ENCODE results near the gene ARSI. TPM values are rescaled to one million over a fixed set of nuclear protein-coding genes. Genes with fewer than 3 reads are reported as not detected.
A peak's percentile ranks its signal among the peaks of the same experiment; 100 is the strongest.

Gene ARSI
- total RNA-seq, 1 experiment from 2014 or later, result 6.3 TPM

GRCh38 chr5:150321784-150322183 lies 19.1 kb upstream of the ARSI start:
- no peaks in the 10 kb centered on the region for H3F3A ChIP-seq (ENCODE audit: low read length, unreplicated experiment)
- H3K27ac ChIP-seq (ENCODE audit: low read length), result peak overlapping the region; percentile 42
- H3K4me2 ChIP-seq (ENCODE audit: low read length), result peak overlapping the region; percentile 2
- H3K9me2 ChIP-seq (replicated peaks; ENCODE audit: low read length), result no peaks in the 10 kb centered on the region
- POLR2A ChIA-PET (ENCODE audit: unreplicated experiment), result no interaction called here
- H2AFZ ChIP-seq (ENCODE audit: low read length), result no peak overlapping the region
- no peaks in the 10 kb centered on the region for H3K79me2 ChIP-seq (ENCODE audit: low read length)
- CTCF ChIA-PET, result no interaction called here
- intact Hi-C loops (cut with micrococcal nuclease), result loop anchor here (1.0 kb wide), 1 partner anchor 57 kb away; no protein-coding TSS in a partner anchor
- no TSS peak for BruUV-seq (replicated peaks)
- peaks cover 60% of the 10 kb centered on the region for H3K4me1 ChIP-seq (ENCODE audit: insufficient read depth, low read length)
- ATAC-seq, result no peak; the same call in 1 of the 2 replicates
- no peak overlapping the region for H3K9ac ChIP-seq (ENCODE audit: low read length)
- DNase-seq, result no peak
- H3K4me3 ChIP-seq (ENCODE audit: low read length), result no peak overlapping the region
- no peak for TF ChIP-seq EZH2phosphoT487 (IDR thresholded peaks at IDR 0.05; ENCODE audit: borderline replicate concordance, low read length)
- TF ChIP-seq, protein P1, sequence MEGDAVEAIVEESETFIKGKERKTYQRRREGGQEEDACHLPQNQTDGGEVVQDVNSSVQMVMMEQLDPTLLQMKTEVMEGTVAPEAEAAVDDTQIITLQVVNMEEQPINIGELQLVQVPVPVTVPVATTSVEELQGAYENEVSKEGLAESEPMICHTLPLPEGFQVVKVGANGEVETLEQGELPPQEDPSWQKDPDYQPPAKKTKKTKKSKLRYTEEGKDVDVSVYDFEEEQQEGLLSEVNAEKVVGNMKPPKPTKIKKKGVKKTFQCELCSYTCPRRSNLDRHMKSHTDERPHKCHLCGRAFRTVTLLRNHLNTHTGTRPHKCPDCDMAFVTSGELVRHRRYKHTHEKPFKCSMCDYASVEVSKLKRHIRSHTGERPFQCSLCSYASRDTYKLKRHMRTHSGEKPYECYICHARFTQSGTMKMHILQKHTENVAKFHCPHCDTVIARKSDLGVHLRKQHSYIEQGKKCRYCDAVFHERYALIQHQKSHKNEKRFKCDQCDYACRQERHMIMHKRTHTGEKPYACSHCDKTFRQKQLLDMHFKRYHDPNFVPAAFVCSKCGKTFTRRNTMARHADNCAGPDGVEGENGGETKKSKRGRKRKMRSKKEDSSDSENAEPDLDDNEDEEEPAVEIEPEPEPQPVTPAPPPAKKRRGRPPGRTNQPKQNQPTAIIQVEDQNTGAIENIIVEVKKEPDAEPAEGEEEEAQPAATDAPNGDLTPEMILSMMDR (conservative IDR thresholded peaks at IDR 0.05; ENCODE audit: low read depth, low read length), result no peak
- no peak for TF ChIP-seq EZH2 (IDR thresholded peaks at IDR 0.05; ENCODE audit: low read length, unreplicated experiment)
- H3K27me3 ChIP-seq (ENCODE audit: low read length), result no peaks in the 10 kb centered on the region
- no peaks in the 10 kb centered on the region for H3K9me3 ChIP-seq (ENCODE audit: low read length)
- H3K36me3 ChIP-seq (ENCODE audit: low read depth, low read length), result no peaks in the 10 kb centered on the region
- H4K20me1 ChIP-seq (ENCODE audit: low read length), result no peaks in the 10 kb centered on the region

GRCh38 chr5:150321211-150321610 lies 18.5 kb upstream of the ARSI start:
- POLR2A ChIA-PET (ENCODE audit: unreplicated experiment), result no interaction called here
- CTCF ChIA-PET, result no interaction called here

DNA sequence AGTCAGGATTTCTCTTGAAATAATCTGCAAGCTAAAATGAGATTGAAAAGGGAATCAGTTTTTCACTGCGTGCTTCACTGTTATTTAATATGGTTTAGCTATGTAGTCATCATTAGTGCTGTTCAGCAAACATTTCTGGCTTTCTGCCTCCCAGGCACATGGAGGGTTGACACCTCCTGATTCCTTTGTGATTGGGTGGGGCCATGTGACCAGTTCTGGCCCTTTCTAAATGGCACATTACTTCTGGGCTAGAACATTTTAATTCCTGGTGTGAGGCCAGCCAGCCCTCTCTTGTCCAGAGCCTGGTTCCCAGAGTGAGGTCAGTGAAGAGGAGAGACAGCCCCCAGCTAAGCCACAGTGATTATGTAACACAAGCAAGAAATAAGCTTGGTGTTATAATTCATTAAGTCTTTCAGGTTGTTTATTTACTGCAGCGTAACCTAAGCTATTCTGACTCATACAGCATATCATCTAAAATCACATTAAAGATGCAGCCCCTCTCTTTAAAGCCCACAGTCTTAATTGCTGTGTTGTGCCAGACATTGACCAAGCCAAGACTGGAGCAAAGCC lies 17.4 kb upstream of the ARSI start:
- TF ChIP-seq, protein P1 (conservative IDR thresholded peaks at IDR 0.05; ENCODE audit: low read depth, low read length), result no peak
- Histone ChIP-seq H3K4me3 (ENCODE audit: low read length) (no peak overlapping the region), H3K9ac (ENCODE audit: low read length) (no peak overlapping the region), H3K9me2 (replicated peaks; ENCODE audit: low read length) (no peaks in the 10 kb centered on the region), H4K20me1 (ENCODE audit: low read length) (no peaks in the 10 kb centered on the region), H3K79me2 (ENCODE audit: low read length) (no peaks in the 10 kb centered on the region), H2AFZ (ENCODE audit: low read length) (no peak overlapping the region), H3K4me2 (ENCODE audit: low read length) (peak overlapping the region; percentile 13), H3K36me3 (ENCODE audit: low read depth, low read length) (no peaks in the 10 kb centered on the region), H3F3A (ENCODE audit: low read length, unreplicated experiment) (no peaks in the 10 kb centered on the region), H3K27ac (ENCODE audit: low read length) (peak overlapping the region; percentile 22), H3K27me3 (ENCODE audit: low read length) (no peaks in the 10 kb centered on the region), H3K4me1 (ENCODE audit: insufficient read depth, low read length) (peaks cover 63% of the 10 kb centered on the region), H3K9me3 (ENCODE audit: low read length) (no peaks in the 10 kb centered on the region)
- DNase-seq (peak; percentile 77), ATAC-seq (peak; percentile 6)
- no TSS peak for BruUV-seq (replicated peaks)
- intact Hi-C loops (cut with micrococcal nuclease), result no loop called here
- CTCF ChIA-PET, result no interaction called here
- POLR2A ChIA-PET (ENCODE audit: unreplicated experiment), result interaction anchor here (0.6 kb wide), 1 partner anchor 271 kb away, joined by 6 read pairs; no protein-coding TSS in a partner anchor

More at GRCh38 chr5:150321211-150321610, 18.5 kb upstream of the ARSI start:
- Histone ChIP-seq H3K79me2 (ENCODE audit: low read length) (no peaks in the 10 kb centered on the region), H3K27me3 (ENCODE audit: low read length) (no peaks in the 10 kb centered on the region), H3F3A (ENCODE audit: low read length, unreplicated experiment) (no peaks in the 10 kb centered on the region), H3K4me2 (ENCODE audit: low read length) (no peak overlapping the region), H3K27ac (ENCODE audit: low read length) (0 out of 2 replicates have a peak overlapping the region, but pooled peaks have one; percentile 42), H4K20me1 (ENCODE audit: low read length) (no peaks in the 10 kb centered on the region), H3K36me3 (ENCODE audit: low read depth, low read length) (no peaks in the 10 kb centered on the region), H3K4me3 (ENCODE audit: low read length) (no peak overlapping the region), H3K9ac (ENCODE audit: low read length) (no peak overlapping the region), H3K4me1 (ENCODE audit: insufficient read depth, low read length) (peaks cover 63% of the 10 kb centered on the region), H3K9me2 (replicated peaks; ENCODE audit: low read length) (no peaks in the 10 kb centered on the region), H3K9me3 (ENCODE audit: low read length) (no peaks in the 10 kb centered on the region), H2AFZ (ENCODE audit: low read length) (no peak overlapping the region)
- no peak for ATAC-seq
- TF ChIP-seq EZH2 (IDR thresholded peaks at IDR 0.05; ENCODE audit: low read length, unreplicated experiment) (no peak), EZH2phosphoT487 (IDR thresholded peaks at IDR 0.05; ENCODE audit: borderline replicate concordance, low read length) (no peak)
- intact Hi-C loops (cut with micrococcal nuclease), result no loop called here
- DNase-seq, result no peak
- BruUV-seq (replicated peaks), result no TSS peak

Measured in PC-3 (cell line).